Stomach (tissue), 9 donors: ENCODE data around the gene DACH1. TPM values are rescaled to one million over a fixed set of nuclear protein-coding genes. Genes with fewer than 3 reads are reported as not detected.

Experiments
- DNase-seq, 2 donors: peaks; one replicate each; pipeline versions ENCODE4 v3.0.0 to v3.0.0-alpha.2; 2013 to 2019
- H3K27ac ChIP-seq, 5 donors: fragments of 200-600 bp in 4 of 5; sonication (generic) in 4 of 5; one replicate each; pipeline ENCODE4 v1.5.1; 2013 to 2019; ENCODE audit warnings: mild to moderate bottlenecking in 1 of 5, moderate library complexity in 1 of 5
- H3K27me3 ChIP-seq, 3 donors: fragments of 200-600 bp; sonication (generic); one replicate each; pipeline ENCODE4 v1.5.1; 2017 to 2019; ENCODE audit warnings: mixed run types in 1 of 3
- H3K36me3 ChIP-seq, 4 donors: fragments of 200-600 bp; sonication (generic); 1 replicate in 3 of 4; 2 replicates in 1 of 4; pipeline ENCODE4 v1.5.1; 2016 to 2019
- H3K4me1 ChIP-seq, 4 donors: fragments of 200-600 bp; sonication (generic); one replicate each; pipeline ENCODE4 v1.5.1; 2016 to 2019
- H3K4me3 ChIP-seq, 4 donors: fragments of 200-600 bp; sonication (generic) in 3 of 4; one replicate each; pipeline ENCODE4 v1.5.1; 2016 to 2019; ENCODE audit warnings: mild to moderate bottlenecking in 1 of 4
- H3K9me3 ChIP-seq, 4 donors: fragments of 200-600 bp; sonication (generic); one replicate each; pipeline ENCODE4 v1.5.1; 2016 to 2019
- CTCF ChIP-seq, 7 experiments: fragments of 450-650 bp in 4 of 7; fragments of 200-600 bp in 3 of 7; sonication (generic) in 3 of 7; IDR thresholded peaks; one replicate each; pipeline ENCODE4 v1.5.1; 2016 to 2019; ENCODE audit warnings: antibody characterized with exemption in 7 of 7, control low read depth in 2 of 7, mild to moderate bottlenecking in 1 of 7
- EP300 ChIP-seq: sonication (generic); formaldehyde crosslinking; IDR thresholded peaks from one replicate; pipeline ENCODE4 v1.6.1; 2017; ENCODE audit warnings: antibody characterized with exemption
- POLR2A ChIP-seq, 4 donors: fragments of 450-650 bp; IDR thresholded peaks; one replicate each; pipeline ENCODE4 v1.6.1; 2016; ENCODE audit warnings: antibody characterized with exemption in 4 of 4, control low read depth in 2 of 4, mild to moderate bottlenecking in 1 of 4, moderate library complexity in 1 of 4
- POLR2AphosphoS5 ChIP-seq, 3 donors: sonication (generic); formaldehyde crosslinking; IDR thresholded peaks; one replicate each; pipeline ENCODE4 v1.6.1; 2016; ENCODE audit warnings: antibody characterized with exemption in 3 of 3
- WGBS, 5 donors: extraction: QIAGEN DNeasy Blood & Tissue Kit in 3 of 5; methylation state at CpG; one replicate each; pipeline versions ENCODE4 v1.1.5 to v1.1.7; 2013 to 2018; 5-methylcytosine and 5-hydroxymethylcytosine counted together
- intact Hi-C: fragments of 100-400 bp; cut with DNase I; formaldehyde crosslinking; loops from one replicate; pipeline ENCODE4 v1.15.1; 2023; ENCODE audit warnings: low total_unique reads
- polyA plus RNA-seq, 3 donors: library from polyadenylated mRNA; stranded (reverse); fragments of 200-250 nt; gene quantifications; one replicate each; pipeline ENCODE4 v1.2.3, GENCODE V29; 2013
- total RNA-seq, 5 donors: library from RNA; depleted of rRNA; stranded (reverse); fragments of >200 nt; gene quantifications; one replicate each; pipeline versions ENCODE4 v1.1.0 to v1.2.3, GENCODE V29; 2014 to 2016
- donor health status: healthy with polysubstance abuse.
- donor health status: Bipolar disorder and iron deficiency.
- donor health status: healthy.

DACH1 gene
- total and polyA plus RNA-seq, 8 donors = 0.28 to 9.4 (median 2.9) TPM; not detected in 1

GRCh38 chr13:71703138-71703537 lies 163.9 kb downstream of the DACH1 start:
- H3K9me3 ChIP-seq = no peaks in the 10 kb centered on the region
- 87 to 97% (median 89%) methylated on average over 2 of the region's 2 CpGs for WGBS, 5 donors

GRCh38 chr13:71702253-71702652 lies 164.8 kb downstream of the DACH1 start:
- no peak for TF ChIP-seq EP300
- no peaks in the 10 kb centered on the region for H3K9me3 ChIP-seq
- intact Hi-C loops = no loop called here
- H3K4me3 ChIP-seq = no peak overlapping the region
- DNase-seq = no peak
- H3K27ac ChIP-seq = no peak overlapping the region
- no peaks in the 10 kb centered on the region for H3K36me3 ChIP-seq
- no peaks in the 10 kb centered on the region for H3K4me1 ChIP-seq
- WGBS, 5 donors = 87 to 98% (median 97%) methylated on average over 1 of the region's 1 CpG
- H3K27me3 ChIP-seq = no peaks in the 10 kb centered on the region

More at GRCh38 chr13:71703138-71703537, 163.9 kb downstream of the DACH1 start:
- H3K4me3 ChIP-seq = no peak overlapping the region
- intact Hi-C loops = no loop called here
- no peak overlapping the region for H3K27ac ChIP-seq
- no peaks in the 10 kb centered on the region for H3K4me1 ChIP-seq
- no peaks in the 10 kb centered on the region for H3K36me3 ChIP-seq
- no peaks in the 10 kb centered on the region for H3K27me3 ChIP-seq
- DNase-seq = no peak
- TF ChIP-seq CTCF (IDR thresholded peaks at IDR 0.05) (no peak), EP300 (no peak), POLR2AphosphoS5 (IDR thresholded peaks at IDR 0.05) (no peak), POLR2A (IDR thresholded peaks at IDR 0.05) (no peak)

- no peak overlapping the region for H3K27ac ChIP-seq
- no peak for DNase-seq
- TF ChIP-seq POLR2AphosphoS5 (IDR thresholded peaks at IDR 0.05) (no peak), POLR2A (IDR thresholded peaks at IDR 0.05) (no peak), EP300 (no peak), CTCF (IDR thresholded peaks at IDR 0.05) (no peak)
- H3K4me1 ChIP-seq = no peaks in the 10 kb centered on the region
- H3K36me3 ChIP-seq = no peaks in the 10 kb centered on the region
- WGBS, 5 donors = 87 to 92% (median 88%) methylated on average over 4 of the region's 4 CpGs
- H3K4me3 ChIP-seq = no peak overlapping the region
- H3K9me3 ChIP-seq = no peaks in the 10 kb centered on the region
- no peaks in the 10 kb centered on the region for H3K27me3 ChIP-seq
- intact Hi-C loops = no loop called here
Measured at GRCh38 chr13:71701741-71702140, 165.3 kb downstream of the DACH1 start.

GRCh38 chr13:71699342-71699741 lies 167.7 kb downstream of the DACH1 start:
- Histone ChIP-seq H3K4me3 (no peak overlapping the region), H3K36me3 (no peaks in the 10 kb centered on the region), H3K27ac (no peak overlapping the region), H3K9me3 (no peaks in the 10 kb centered on the region), H3K27me3 (no peaks in the 10 kb centered on the region), H3K4me1 (no peaks in the 10 kb centered on the region)
- WGBS, 5 donors = 85 to 95% (median 89%) methylated on average over 2 of the region's 2 CpGs
- TF ChIP-seq EP300 (no peak), POLR2AphosphoS5 (IDR thresholded peaks at IDR 0.05) (no peak), POLR2A (IDR thresholded peaks at IDR 0.05) (no peak), CTCF (IDR thresholded peaks at IDR 0.05) (no peak)
- intact Hi-C loops = no loop called here
- no peak for DNase-seq

- no peak overlapping the region for H3K27ac ChIP-seq
- H3K4me1 ChIP-seq = no peaks in the 10 kb centered on the region
- H3K4me3 ChIP-seq = no peak overlapping the region
- no peak for TF ChIP-seq POLR2AphosphoS5 (IDR thresholded peaks at IDR 0.05)
- TF ChIP-seq POLR2A (IDR thresholded peaks at IDR 0.05) = no peak
- no peak for TF ChIP-seq CTCF (IDR thresholded peaks at IDR 0.05)
- no peak for TF ChIP-seq EP300
- intact Hi-C loops = no loop called here
- no peaks in the 10 kb centered on the region for H3K36me3 ChIP-seq
- 89 to 100% (median 94%) methylated on average over 1 of the region's 1 CpG for WGBS, 5 donors
- no peaks in the 10 kb centered on the region for H3K27me3 ChIP-seq
- no peak for DNase-seq
- H3K9me3 ChIP-seq = no peaks in the 10 kb centered on the region
Measured at GRCh38 chr13:71695662-71696061, 171.3 kb downstream of the DACH1 start.
